H54 (cell line): ENCODE data around the gene GUCY1B1.

Source experiments
- DNase-seq: peaks from one replicate; pipeline ENCODE4 v3.0.0; 2011; ENCODE audit warnings: low spot score, mixed read lengths; ENCODE audit not compliant: insufficient read length
- FAIRE-seq: peaks from 3 replicates; lab custom pipeline; 2011; peaks lifted over from hg19 to GRCh38; lab: Jason Lieb, UNC
- POLR2A ChIP-seq: IDR thresholded peaks from 2 replicates; pipeline ENCODE4 v1.6.1; 2011; ENCODE audit warnings: low read depth, mild to moderate bottlenecking, low read length

The GUCY1B1 gene

DNA sequence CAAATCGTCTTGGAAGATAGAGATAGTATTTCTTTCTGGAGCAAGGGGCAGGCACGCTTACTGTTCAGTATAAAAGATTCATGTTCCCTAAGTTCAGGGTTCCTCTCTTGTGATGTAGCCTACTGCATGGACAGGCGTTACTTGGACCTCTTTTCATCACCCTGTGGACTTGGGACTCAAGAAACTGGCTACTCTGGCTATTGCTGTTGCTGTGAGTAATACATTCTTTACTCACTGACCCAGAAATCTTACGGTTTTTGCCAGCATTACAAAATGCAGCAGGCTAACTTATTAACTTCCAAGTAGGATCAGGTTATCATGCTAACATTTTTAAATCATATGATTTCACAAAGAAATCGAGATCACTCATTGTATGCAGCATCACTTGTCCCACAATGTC is 12.8 kb upstream of the GUCY1B1 start:
- TF ChIP-seq POLR2A = no peak
- FAIRE-seq = no peak

DNA sequence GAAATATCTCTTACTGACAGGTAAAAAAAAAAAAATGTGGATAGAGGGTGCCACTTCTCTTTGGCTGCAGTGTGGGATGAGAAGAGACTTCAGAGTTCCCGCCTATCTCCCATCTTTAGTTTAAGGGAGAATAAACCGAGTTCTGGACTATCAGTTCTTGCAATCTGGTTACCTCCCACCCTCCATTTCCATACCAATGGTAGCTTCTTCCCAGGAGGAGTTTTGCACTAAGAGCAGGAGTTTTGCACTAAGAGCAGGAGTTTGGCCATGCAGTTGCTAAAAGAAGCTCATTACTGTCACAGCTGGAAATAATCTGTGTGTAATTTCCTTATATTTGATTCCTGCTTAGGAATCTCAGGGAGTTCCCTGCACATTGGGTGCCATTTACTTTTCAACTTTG is 10.8 kb upstream of the GUCY1B1 start:
- DNase-seq (no peak), FAIRE-seq (no peak)
- no peak for TF ChIP-seq POLR2A

More for the DNA sequence above, 12.8 kb upstream of the GUCY1B1 start:
- DNase-seq = no peak

DNA sequence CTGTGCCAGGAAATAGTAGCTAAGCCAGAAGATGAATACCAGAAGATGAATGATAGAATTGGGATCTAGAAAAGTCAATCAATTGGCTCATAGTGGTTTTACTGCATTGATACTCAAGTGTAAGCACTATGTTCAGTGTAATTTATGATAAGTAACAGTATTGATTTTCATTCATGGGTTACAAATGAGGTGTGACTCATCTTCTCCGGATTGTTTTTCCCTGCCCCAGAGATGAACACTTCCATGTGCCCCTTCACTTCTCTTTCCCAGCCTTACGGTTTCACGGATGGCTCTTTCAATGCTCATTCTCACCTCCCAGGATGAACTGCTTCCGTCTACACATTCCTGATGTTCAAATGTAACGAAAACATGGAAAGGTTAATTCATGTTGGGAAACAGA is 9.8 kb upstream of the GUCY1B1 start:
- FAIRE-seq (no peak), DNase-seq (no peak)
- TF ChIP-seq POLR2A = no peak

DNA sequence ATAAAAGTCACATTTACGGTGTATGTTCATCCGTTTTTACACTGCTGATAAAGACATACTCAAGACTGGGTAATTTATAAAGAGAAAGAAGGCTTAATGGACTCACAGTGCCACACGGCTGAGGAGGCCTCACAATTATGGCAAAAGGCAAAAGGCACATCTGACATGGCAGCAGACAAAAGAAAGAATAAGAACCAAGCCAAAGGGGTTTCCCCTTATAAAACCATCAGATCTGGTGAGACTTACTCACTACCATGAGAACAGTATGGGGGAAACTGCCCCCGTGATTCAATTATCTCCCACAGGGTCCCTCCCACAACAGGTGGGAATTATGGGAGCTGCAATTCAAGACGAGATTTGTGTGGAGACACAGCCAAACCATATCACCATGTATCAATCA is 7.3 kb upstream of the GUCY1B1 start:
- FAIRE-seq = no peak
- no peak for TF ChIP-seq POLR2A
- DNase-seq = no peak

DNA sequence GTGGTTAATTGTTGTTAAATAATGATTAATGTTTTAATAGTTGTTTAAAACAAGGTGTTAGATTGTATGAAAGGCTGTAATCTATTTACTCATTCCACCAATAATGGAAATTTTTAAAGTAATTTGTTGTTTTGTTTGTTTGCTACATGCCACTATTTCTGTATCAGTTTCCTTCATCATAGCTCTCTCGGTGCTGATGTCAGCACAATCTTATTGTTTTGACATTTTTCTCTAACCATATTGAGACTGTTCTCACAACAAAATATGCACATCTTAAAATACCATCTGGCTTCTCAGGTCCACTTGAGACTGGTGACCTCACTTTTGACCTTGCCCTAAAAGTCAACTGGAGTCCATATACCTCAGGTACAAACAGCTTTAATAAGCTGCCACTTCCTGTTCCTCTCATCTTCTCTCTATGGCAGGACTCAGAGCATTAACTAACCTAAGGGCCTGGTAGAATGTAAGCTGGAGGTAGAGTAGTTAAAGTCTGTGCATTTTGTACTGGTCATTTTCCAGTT is 1.0 kb upstream of the GUCY1B1 start:
- DNase-seq (no peak), FAIRE-seq (no peak)
- no peak for TF ChIP-seq POLR2A

DNA sequence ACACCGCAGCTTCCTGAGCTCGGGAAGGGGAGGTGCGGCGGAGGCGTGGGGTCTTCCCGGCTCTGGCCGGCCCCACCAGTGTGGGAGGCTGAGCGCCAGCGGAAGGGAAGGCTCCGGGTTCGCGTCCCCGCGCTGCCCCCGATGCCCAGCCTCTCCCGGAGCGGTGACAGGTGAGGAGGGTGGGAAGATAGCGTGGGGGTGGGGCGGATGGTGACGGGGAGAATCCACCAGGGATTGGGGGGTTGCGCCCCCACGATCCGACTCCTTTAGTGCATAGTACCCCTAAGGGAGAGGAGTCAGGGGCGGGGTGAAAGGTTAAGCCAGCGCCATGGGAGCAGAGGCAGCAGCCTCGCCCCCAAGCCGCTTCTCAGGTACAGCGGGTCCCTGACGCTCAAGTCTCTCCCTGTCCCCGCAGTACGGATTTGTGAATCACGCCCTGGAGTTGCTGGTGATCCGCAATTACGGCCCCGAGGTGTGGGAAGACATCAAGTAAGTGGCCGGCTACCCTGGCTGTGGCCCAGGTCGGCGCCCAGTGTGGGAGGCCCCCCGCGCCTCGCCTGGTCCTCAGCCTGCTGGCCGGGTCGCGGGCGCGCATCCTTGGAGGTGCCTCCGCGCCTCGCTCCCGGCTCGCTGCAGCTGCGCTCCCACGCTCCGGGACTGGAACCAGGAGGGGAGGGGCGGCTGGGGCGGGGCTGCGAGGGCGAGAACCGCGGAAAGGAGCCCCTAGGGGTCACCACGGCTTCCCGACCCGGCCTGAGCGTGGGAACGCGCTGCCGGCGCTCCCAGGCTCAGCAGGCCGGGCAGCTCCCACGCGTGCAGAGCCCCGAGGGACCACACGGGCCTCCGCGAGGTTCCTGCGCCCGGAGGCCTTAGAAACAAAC is 791 bp downstream of the GUCY1B1 start:
- FAIRE-seq (no peak), DNase-seq (peak; percentile 9)
- no peak for TF ChIP-seq POLR2A

DNA sequence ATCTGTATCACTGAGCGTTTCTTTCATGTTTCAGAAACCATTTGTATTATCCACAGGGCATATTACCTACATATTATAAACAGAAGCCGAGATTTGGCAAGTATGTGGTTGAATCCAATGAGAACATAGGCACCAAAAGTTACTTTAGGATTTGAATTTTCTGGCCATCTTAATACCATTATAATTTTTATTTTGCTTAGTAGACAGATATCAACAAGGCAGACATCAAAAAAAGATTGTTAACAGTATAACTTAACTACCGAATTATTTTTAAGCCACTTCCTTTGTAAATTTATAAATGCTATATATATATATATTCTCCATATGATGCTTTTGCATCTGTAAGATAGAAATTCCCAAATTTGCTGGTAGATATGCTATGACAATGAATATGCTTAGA is 2.2 kb downstream of the GUCY1B1 start:
- DNase-seq (no peak), FAIRE-seq (no peak)
- no peak for TF ChIP-seq POLR2A

DNA sequence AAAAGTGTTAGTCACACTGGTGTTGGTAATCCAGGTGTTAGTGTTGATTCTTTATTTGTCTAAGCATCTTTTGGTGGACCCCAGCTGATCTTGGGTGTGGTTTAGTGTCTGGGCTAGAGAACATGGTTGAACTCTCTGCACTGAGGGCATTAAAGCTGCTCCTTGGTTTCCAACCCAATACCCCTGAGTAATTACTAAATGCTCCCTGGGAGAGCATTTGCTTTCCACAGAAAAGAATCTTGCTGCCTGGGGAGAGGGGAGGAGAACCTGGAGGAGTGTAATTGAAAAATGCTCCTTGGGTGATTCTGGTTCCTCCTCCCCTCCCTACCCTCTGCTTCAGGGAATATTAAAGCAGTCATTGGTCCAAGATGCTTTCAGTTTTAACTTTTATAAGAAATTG is 3.1 kb downstream of the GUCY1B1 start:
- TF ChIP-seq POLR2A = no peak
- FAIRE-seq = no peak
- no peak for DNase-seq

DNA sequence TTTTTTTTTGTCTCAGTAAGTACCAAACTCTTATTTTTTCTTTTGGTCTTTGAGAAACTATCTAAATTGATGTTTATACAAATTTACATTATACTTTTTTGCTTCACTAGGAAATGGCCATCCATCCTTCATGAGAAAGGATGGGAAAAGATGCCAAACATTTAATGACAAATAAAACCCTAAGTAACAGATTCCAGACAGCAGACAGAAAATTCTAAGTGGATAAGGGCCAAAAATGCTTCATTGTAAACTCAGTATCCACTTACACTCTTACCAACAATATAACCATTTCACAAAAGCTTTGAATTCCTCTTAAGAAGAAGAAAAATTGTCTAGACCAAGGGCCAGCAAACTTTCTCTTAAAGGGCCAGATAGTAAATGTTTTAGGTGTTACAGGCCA is 3.5 kb downstream of the GUCY1B1 start:
- DNase-seq (no peak), FAIRE-seq (no peak)
- no peak for TF ChIP-seq POLR2A

DNA sequence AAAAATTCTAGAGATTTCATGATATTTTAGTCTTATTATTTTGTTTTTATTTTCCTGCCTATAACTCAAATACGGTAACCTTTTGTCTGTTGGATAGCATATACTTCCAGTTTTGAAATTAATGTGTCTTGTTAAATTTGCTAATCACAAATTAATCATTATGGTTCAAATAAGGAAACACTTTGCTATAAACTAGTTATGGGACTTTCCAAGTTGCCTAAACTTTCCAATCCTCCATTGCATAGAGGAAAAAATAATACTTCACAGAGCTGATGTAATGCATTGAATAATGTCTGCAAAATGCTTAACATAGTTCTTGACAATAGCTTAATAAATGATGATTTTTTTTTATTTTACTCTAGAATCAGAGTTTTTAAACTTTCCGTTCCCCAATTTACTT is 4.7 kb downstream of the GUCY1B1 start:
- no peak for TF ChIP-seq POLR2A
- no peak for FAIRE-seq
- no peak for DNase-seq

DNA sequence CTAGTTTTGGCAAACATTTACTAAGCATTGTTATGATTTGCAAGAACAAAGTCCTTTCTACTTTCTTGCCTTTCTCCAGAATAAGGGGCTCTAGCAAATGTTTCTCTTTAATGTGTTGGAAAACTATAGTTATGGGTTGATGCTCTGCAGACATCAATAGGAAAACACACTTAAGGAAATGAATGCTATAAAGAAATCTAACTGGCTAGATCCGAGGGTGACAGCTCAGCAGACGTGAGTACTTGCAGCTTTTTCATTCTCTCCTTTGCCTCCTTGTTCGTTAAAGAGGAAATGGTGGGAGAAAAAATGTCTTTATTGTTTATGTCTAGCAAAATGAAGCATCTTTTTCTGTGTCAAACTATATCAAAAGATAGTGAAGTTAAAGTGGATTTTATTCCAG is 6.3 kb downstream of the GUCY1B1 start:
- DNase-seq (no peak), FAIRE-seq (no peak)
- no peak for TF ChIP-seq POLR2A

DNA sequence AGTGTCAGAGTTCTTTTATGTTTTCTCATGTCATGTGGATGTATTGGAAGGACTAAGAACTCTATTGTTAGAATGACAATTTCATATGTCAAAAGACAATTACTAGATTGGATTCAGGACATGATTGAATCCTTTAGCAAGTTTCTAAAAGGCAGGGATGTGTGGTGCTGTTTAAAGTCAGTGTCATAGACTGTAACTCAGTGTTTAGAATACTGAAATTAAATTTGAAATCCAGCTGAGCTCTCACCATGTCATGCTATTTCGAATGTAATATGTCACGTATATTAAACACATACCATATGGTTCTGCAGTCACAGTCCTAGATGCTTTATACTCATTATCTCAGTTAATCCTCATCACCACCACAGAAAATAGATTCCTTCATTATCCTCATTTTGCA is 7.8 kb downstream of the GUCY1B1 start:
- DNase-seq (no peak), FAIRE-seq (no peak)
- TF ChIP-seq POLR2A = no peak

DNA sequence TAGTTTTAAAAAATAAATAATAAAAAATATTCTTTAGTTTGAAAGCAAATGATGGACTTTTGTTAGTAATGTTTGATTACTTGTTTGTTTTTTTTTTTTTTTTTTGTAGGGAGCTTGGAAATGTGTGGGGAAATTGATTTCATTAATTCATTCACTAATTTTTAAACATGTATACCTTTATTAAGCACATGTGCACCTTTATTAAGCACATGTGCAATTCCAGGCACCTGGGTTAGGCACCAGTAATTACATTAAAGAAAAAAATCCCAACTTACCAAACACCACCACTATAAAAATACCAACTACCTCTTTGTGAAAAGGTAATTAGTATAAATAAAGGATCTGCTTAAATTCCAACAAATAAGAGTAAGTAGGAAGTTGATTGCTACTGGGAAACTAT is 9.5 kb downstream of the GUCY1B1 start:
- no peak for TF ChIP-seq POLR2A
- FAIRE-seq (no peak), DNase-seq (no peak)

DNA sequence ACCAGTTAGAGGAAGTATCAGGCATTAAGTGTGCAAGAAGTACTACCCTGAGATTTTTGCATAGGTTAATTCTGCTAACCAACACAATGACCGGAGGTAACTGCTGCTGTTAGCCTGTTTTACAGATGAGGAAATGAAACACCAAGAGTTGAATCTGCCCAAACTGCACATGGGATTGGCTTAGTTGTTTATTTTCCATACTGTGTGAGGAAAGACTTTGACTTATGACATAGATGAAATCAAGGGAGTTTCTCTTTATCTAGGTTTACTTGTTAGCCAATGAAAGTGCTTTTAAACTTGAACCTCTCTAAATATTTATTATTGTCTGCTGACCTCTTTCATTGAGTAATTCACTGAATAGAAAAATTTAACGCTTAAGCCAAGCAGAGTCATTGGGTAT is 10.3 kb downstream of the GUCY1B1 start:
- FAIRE-seq (no peak), DNase-seq (no peak)
- no peak for TF ChIP-seq POLR2A

DNA sequence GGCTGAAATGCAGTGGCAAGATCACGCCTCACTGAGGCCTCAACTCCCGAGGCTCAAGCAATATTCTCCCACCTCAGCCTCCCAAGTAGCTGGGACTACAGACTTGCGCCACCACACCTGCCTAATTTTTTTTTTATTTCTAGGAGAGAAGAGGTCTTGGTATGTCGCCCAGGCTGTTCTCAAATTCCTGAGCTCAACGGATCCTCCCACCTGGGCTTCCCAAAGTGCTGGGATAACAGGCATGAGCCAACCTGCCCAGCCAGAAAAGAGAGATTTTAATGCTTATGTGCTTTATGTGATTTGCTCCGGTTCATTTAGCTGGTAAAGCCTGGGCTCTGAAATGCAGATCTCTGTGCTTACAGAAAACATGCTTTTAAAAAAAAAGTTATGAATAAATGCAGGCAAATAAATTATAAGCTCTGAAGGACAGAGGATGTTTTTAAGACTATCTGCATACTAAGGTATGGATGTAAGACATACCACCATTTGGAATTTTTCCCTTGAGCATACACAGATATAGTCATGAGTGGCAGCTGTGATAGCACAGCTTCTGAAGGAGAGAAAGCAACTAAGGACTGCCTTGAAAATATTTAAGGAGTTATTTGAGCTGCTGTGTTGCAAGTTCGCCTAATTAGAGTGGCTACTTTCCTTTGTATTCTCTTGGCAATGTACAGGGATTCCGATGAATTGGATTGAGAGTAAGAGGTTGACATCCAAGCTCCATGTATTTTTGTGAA is 13.8 kb downstream of the GUCY1B1 start:
- TF ChIP-seq POLR2A = no peak
- DNase-seq (no peak), FAIRE-seq (no peak)
